Neural cell (in vitro differentiated cells): ENCODE data around the gene FAM241A. TPM values are rescaled to one million over a fixed set of nuclear protein-coding genes. Genes with fewer than 3 reads are reported as not detected.
"Not testable (repeated sequence)": the region's sequence is repeated elsewhere in the genome, so short reads cannot be mapped to it uniquely, and the experiment has no call there.

Experiments
- H2AFZ ChIP-seq: fragments of 200-600, 300-800 bp; sonication (generic), shearing (Covaris generic); 2 replicates; pipeline ENCODE4 v1.6.0; 2014; ENCODE audit warnings: low read depth, mild to moderate bottlenecking, antibody characterized with exemption, low read length, moderate library complexity
- H3F3A ChIP-seq: fragments of 200-600 bp; shearing (Covaris generic); 2 replicates; pipeline ENCODE4 v1.6.1; 2016; ENCODE audit warnings: mild to moderate bottlenecking, moderate library complexity, mixed read lengths, antibody characterized with exemption, low read length; ENCODE audit not compliant: insufficient read depth, poor library complexity, severe bottlenecking
- H3K27ac ChIP-seq: fragments of 200-600, 300-800 bp; sonication (generic), shearing (Covaris generic); 2 replicates; pipeline ENCODE4 v1.5.1; 2014; ENCODE audit warnings: mild to moderate bottlenecking, low read length, moderate library complexity
- H3K27me3 ChIP-seq: fragments of 300-800, 200-600 bp; sonication (generic), shearing (Covaris generic); 2 replicates; pipeline ENCODE4 v1.6.0; 2014; ENCODE audit warnings: mild to moderate bottlenecking, low read depth, low read length, moderate library complexity; ENCODE audit not compliant: insufficient read depth
- H3K36me3 ChIP-seq: fragments of 300-800, 200-600 bp; sonication (generic), shearing (Covaris generic); 2 replicates; pipeline ENCODE4 v1.5.1; 2014; ENCODE audit warnings: mild to moderate bottlenecking, antibody characterized with exemption, low read length, moderate library complexity; ENCODE audit not compliant: insufficient read depth
- H3K4me2 ChIP-seq: fragments of 300-800, 200-600 bp; sonication (generic), shearing (Covaris generic); 2 replicates; pipeline ENCODE4 v1.6.0; 2014; ENCODE audit warnings: mild to moderate bottlenecking, low read length
- H3K4me3 ChIP-seq: fragments of 300-800, 200-600 bp; sonication (generic), shearing (Covaris generic); 2 replicates; pipeline ENCODE4 v1.5.1; 2014; ENCODE audit warnings: mild to moderate bottlenecking, low read length, moderate library complexity
- H3K79me2 ChIP-seq: fragments of 200-600 bp; shearing (Covaris generic); replicated peaks from 2 replicates; pipeline ENCODE4 v1.6.0; 2014; ENCODE audit warnings: mild to moderate bottlenecking, low read length, moderate library complexity; ENCODE audit not compliant: insufficient read depth
- H3K9ac ChIP-seq: fragments of 300-800, 200-600 bp; sonication (generic), shearing (Covaris generic); 2 replicates; pipeline ENCODE4 v1.6.1; 2016; ENCODE audit warnings: mild to moderate bottlenecking, low read length, mixed read lengths
- H3K9me2 ChIP-seq: fragments of 200-600 bp; shearing (Covaris generic); 2 replicates; pipeline ENCODE4 v1.6.1; 2016; ENCODE audit warnings: mild to moderate bottlenecking, low read length, mixed read lengths; ENCODE audit not compliant: insufficient read depth
- H3K9me3 ChIP-seq: fragments of 200-600, 300-800 bp; sonication (generic), shearing (Covaris generic); 2 replicates; pipeline ENCODE4 v1.6.1; 2016; ENCODE audit warnings: mild to moderate bottlenecking, mixed run types, low read length, moderate library complexity, mixed read lengths
- H4K20me1 ChIP-seq: fragments of 200-600 bp; shearing (Covaris generic); 2 replicates; pipeline ENCODE4 v1.6.1; 2016; ENCODE audit warnings: mild to moderate bottlenecking, mixed run types; ENCODE audit not compliant: insufficient read depth
- EP300 ChIP-seq: fragments of 450-650 bp; conservative IDR thresholded peaks from 2 replicates; pipeline ENCODE4 v1.6.1; 2014; ENCODE audit warnings: antibody characterized with exemption, mild to moderate bottlenecking, moderate library complexity; ENCODE audit not compliant: poor library complexity, severe bottlenecking
- EZH2 ChIP-seq: fragments of 200-600, 300-800 bp; shearing (Covaris generic), sonication (generic); IDR thresholded peaks from 2 replicates; pipeline ENCODE4 v1.6.1; 2014; ENCODE audit warnings: antibody characterized with exemption, low read length, borderline replicate concordance, mild to moderate bottlenecking; ENCODE audit not compliant: insufficient read depth, poor library complexity, severe bottlenecking
- MXI1 ChIP-seq: fragments of 450-650 bp; conservative IDR thresholded peaks from 2 replicates; pipeline ENCODE4 v1.6.1; 2014; ENCODE audit warnings: antibody characterized with exemption, mild to moderate bottlenecking; ENCODE audit not compliant: poor library complexity, severe bottlenecking
- POLR2AphosphoS5 ChIP-seq: IDR thresholded peaks from 2 replicates; pipeline ENCODE4 v1.6.1; 2012
- RAD21 ChIP-seq: fragments of 450-650 bp; conservative IDR thresholded peaks from 2 replicates; pipeline ENCODE4 v1.6.1; 2014; ENCODE audit warnings: antibody characterized with exemption, mild to moderate bottlenecking, moderate library complexity
- SMC3 ChIP-seq: fragments of 450-650 bp; conservative IDR thresholded peaks from 2 replicates; pipeline ENCODE4 v1.6.1; 2014; ENCODE audit warnings: antibody characterized with exemption, mild to moderate bottlenecking, moderate library complexity; ENCODE audit not compliant: poor library complexity
- TAF1 ChIP-seq: IDR thresholded peaks from 2 replicates; pipeline ENCODE4 v1.6.1; 2012; ENCODE audit warnings: low read depth
- polyA plus RNA-seq: library from polyadenylated mRNA; depleted of rRNA; stranded (reverse); fragments of >200 nt; gene quantifications from 2 replicates; pipeline ENCODE4 v1.2.3, GENCODE V29; 2014
- TF ChIP-seq, protein P1 (sequence below): IDR thresholded peaks from 2 replicates; pipeline ENCODE4 v1.6.1; 2012; ENCODE audit warnings: borderline replicate concordance
- TF ChIP-seq, protein P2 (sequence below): fragments of 450-650 bp; IDR thresholded peaks from 2 replicates; pipeline ENCODE4 v1.5.1; 2014; ENCODE audit warnings: antibody characterized with exemption, mild to moderate bottlenecking, moderate library complexity; ENCODE audit not compliant: poor library complexity, severe bottlenecking

FAM241A gene
- polyA plus RNA-seq, 1 donor from 2014 or later: 0.59 TPM

DNA sequence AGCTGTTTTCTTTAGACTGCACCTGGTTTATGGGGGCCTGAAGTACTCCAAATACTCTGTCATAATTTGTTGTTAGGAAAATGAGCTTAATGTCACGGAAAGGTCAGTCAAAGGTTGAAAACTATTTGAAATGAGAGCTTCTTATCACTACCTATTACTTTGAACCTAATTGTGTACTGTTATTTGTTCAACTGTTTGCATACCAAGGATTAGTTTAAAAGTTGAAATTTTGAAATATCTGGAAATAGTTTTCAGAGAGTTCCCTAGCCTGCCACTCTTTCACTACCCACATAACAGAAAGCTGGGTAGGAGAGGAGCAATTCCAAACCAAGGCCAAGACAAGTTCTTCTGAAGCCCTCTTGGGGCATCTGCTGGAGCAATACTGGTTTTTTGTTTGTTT lies 58.3 kb downstream of the FAM241A start:
- Histone ChIP-seq H3K27me3 (no peaks in the 10 kb centered on the region), H3K9me2 (no peaks in the 10 kb centered on the region), H3K9ac (no peak overlapping the region), H3K4me2 (no peak overlapping the region), H2AFZ (no peak overlapping the region), H3K36me3 (no peaks in the 10 kb centered on the region), H3K79me2 (no peaks in the 10 kb centered on the region), H3K27ac (no peak overlapping the region), H3K4me3 (no peak overlapping the region), H4K20me1 (no peaks in the 10 kb centered on the region), H3F3A (no peaks in the 10 kb centered on the region), H3K9me3 (no peaks in the 10 kb centered on the region)
- no peak for TF ChIP-seq POLR2AphosphoS5
- TF ChIP-seq, protein P1, sequence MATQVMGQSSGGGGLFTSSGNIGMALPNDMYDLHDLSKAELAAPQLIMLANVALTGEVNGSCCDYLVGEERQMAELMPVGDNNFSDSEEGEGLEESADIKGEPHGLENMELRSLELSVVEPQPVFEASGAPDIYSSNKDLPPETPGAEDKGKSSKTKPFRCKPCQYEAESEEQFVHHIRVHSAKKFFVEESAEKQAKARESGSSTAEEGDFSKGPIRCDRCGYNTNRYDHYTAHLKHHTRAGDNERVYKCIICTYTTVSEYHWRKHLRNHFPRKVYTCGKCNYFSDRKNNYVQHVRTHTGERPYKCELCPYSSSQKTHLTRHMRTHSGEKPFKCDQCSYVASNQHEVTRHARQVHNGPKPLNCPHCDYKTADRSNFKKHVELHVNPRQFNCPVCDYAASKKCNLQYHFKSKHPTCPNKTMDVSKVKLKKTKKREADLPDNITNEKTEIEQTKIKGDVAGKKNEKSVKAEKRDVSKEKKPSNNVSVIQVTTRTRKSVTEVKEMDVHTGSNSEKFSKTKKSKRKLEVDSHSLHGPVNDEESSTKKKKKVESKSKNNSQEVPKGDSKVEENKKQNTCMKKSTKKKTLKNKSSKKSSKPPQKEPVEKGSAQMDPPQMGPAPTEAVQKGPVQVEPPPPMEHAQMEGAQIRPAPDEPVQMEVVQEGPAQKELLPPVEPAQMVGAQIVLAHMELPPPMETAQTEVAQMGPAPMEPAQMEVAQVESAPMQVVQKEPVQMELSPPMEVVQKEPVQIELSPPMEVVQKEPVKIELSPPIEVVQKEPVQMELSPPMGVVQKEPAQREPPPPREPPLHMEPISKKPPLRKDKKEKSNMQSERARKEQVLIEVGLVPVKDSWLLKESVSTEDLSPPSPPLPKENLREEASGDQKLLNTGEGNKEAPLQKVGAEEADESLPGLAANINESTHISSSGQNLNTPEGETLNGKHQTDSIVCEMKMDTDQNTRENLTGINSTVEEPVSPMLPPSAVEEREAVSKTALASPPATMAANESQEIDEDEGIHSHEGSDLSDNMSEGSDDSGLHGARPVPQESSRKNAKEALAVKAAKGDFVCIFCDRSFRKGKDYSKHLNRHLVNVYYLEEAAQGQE: no peak
- TF ChIP-seq, protein P2, sequence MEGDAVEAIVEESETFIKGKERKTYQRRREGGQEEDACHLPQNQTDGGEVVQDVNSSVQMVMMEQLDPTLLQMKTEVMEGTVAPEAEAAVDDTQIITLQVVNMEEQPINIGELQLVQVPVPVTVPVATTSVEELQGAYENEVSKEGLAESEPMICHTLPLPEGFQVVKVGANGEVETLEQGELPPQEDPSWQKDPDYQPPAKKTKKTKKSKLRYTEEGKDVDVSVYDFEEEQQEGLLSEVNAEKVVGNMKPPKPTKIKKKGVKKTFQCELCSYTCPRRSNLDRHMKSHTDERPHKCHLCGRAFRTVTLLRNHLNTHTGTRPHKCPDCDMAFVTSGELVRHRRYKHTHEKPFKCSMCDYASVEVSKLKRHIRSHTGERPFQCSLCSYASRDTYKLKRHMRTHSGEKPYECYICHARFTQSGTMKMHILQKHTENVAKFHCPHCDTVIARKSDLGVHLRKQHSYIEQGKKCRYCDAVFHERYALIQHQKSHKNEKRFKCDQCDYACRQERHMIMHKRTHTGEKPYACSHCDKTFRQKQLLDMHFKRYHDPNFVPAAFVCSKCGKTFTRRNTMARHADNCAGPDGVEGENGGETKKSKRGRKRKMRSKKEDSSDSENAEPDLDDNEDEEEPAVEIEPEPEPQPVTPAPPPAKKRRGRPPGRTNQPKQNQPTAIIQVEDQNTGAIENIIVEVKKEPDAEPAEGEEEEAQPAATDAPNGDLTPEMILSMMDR: no peak

DNA sequence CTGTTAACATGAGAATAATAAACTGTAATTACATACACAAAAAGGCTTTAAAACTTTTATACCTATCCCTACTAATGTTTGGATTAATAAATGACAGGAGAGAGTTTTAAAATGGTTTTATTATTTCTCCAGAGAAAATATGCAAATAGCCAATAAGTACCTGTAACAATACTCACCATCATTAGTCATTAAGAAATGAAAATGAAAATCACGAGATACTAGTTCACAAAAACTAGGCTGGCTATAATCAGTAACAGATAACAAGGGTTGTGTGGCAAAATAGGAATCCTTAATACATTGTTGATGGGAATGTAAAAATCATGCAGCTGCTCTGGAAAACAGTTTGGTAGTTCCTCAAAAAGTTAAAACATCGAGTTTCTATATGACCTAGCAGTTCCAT lies 61.2 kb downstream of the FAM241A start:
- Histone ChIP-seq H3F3A (no peaks in the 10 kb centered on the region), H3K9me3 (no peaks in the 10 kb centered on the region), H3K36me3 (no peaks in the 10 kb centered on the region), H3K4me2 (no peak overlapping the region), H3K27ac (no peak overlapping the region), H2AFZ (no peak overlapping the region), H3K9me2 (no peaks in the 10 kb centered on the region), H3K9ac (no peak overlapping the region), H3K27me3 (no peaks in the 10 kb centered on the region), H3K4me3 (no peak overlapping the region), H3K79me2 (no peaks in the 10 kb centered on the region), H4K20me1 (no peaks in the 10 kb centered on the region)
- TF ChIP-seq EZH2: no peak
- TF ChIP-seq, protein P2: no peak
- no peak for TF ChIP-seq EP300
- TF ChIP-seq SMC3: no peak
- no peak for TF ChIP-seq MXI1
- TF ChIP-seq, protein P1: no peak
- no peak for TF ChIP-seq TAF1
- TF ChIP-seq POLR2AphosphoS5: no peak
- TF ChIP-seq RAD21: no peak

DNA sequence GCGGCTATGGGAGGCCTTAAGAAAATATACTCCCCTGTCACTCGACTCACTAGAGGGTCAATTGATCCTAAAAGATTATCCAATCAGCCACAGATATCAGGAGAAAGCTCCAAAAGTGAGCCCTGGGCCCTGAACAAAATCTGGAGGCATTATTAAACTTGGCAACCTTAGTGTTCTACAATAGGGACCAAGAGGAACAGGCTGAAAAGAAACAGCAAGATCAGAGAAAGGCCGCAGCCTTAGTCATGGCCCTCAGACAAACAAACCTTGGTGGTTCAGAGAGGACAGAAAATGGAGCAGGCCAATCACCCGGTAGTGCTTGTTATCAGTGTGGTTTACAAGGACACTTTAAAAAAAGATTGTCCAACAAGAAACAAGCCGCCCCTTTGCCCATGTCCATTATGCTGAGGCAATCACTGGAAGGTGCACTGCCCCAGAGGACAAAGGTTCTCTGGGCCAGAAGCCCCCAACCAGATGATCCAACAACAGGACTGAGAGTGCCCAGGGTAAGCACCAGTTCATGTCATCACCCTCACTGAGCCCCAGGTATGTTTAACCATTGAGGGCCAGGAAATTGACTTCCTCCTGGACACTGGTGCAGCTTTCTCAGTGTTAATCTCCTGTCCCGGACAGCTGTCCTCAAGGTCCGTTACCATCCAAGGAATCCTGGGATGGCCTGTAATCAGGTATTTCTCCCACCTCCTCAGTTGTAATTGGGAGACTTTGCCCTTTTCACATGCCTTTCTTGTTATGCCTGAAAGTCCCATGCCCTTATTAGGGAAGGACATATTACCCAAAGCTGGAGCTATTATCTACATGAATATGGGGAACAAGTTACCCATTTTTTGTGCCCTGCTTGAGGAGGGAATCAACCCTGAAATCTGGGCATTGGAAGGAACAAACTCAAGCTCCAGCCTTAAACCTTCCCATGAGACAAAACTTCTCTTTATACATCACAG lies 63.2 kb downstream of the FAM241A start:
- not testable (repeated sequence) for H4K20me1 ChIP-seq, H3K79me2 ChIP-seq

More for the DNA sequence above, 63.2 kb downstream of the FAM241A start:
- not testable (repeated sequence) for H2AFZ ChIP-seq, H3K9me2 ChIP-seq, H3K36me3 ChIP-seq, H3K27me3 ChIP-seq, H3K27ac ChIP-seq, H3K4me2 ChIP-seq, H3K9me3 ChIP-seq, H3K9ac ChIP-seq, H3K4me3 ChIP-seq, H3F3A ChIP-seq
